GM19438 (cell line): ENCODE data around the gene PCBP3.
"Not testable (repeated sequence)": the region's sequence is repeated elsewhere in the genome, so short reads cannot be mapped to it uniquely, and the experiment has no call there.

ENCODE experiments used
- ATAC-seq: cut with Tn5 transposase; IDR thresholded peaks from one replicate; pipeline ENCODE4 v1.9.1; 2021; ENCODE audit warnings: low read depth; ENCODE audit not compliant: unreplicated experiment

PCBP3 gene

GRCh38 chr21:45634511-45635183, 8.9 kb upstream of the PCBP3 start:
- no peak for ATAC-seq

- no peak for ATAC-seq
These were observed 8.0 kb upstream of the PCBP3 start for GRCh38 chr21:45635271-45636151.

- ATAC-seq, result no peak
These were observed 7.1 kb upstream of the PCBP3 start for GRCh38 chr21:45636459-45636858.

- ATAC-seq, result no peak
These were observed 6.4 kb upstream of the PCBP3 start for GRCh38 chr21:45636951-45637646.

GRCh38 chr21:45637883-45638282, 5.6 kb upstream of the PCBP3 start:
- no peak for ATAC-seq

- no peak for ATAC-seq
These were observed 4.8 kb upstream of the PCBP3 start for GRCh38 chr21:45638707-45639106.

- no peak for ATAC-seq
These were observed 4.1 kb upstream of the PCBP3 start for GRCh38 chr21:45639206-45640000.

- ATAC-seq, result no peak
These were observed 3.3 kb upstream of the PCBP3 start for GRCh38 chr21:45640001-45640887.

- no peak for ATAC-seq
These were observed 2.5 kb upstream of the PCBP3 start for GRCh38 chr21:45640888-45641479.

- ATAC-seq, result no peak
These were observed 2.0 kb upstream of the PCBP3 start for GRCh38 chr21:45641480-45642035.

- no peak for ATAC-seq
These were observed 1.3 kb upstream of the PCBP3 start for GRCh38 chr21:45642122-45642813.

- no peak for ATAC-seq
These were observed 749 bp downstream of the PCBP3 start for GRCh38 chr21:45644041-45644906.

- ATAC-seq, result no peak
These were observed 8.4 kb downstream of the PCBP3 start for GRCh38 chr21:45651921-45652320.

GRCh38 chr21:45655124-45655523, 11.6 kb downstream of the PCBP3 start:
- no peak for ATAC-seq

- ATAC-seq, result not testable (repeated sequence)
These were observed 12.6 kb downstream of the PCBP3 start for GRCh38 chr21:45656114-45656513.

GRCh38 chr21:45661913-45662622, 18.5 kb downstream of the PCBP3 start:
- ATAC-seq, result not testable (repeated sequence)
